ENCODE results near the gene AXIN1. TPM values are rescaled to one million over a fixed set of nuclear protein-coding genes. Genes with fewer than 3 reads are reported as not detected.

Gene AXIN1
- total and polyA plus RNA-seq, 9 of the 15 experiments (the other 6 are each of a cell fraction or from before 2014, with no cell fraction given), result 0.42 to 58.0 (median 25.9) TPM

- TF ChIP-seq ZNF407 (IDR thresholded peaks at IDR 0.05; ENCODE audit: low read depth), result no peak
- TF ChIP-seq POLR3A (IDR thresholded peaks at IDR 0.05; ENCODE audit: borderline replicate concordance, extremely low read depth, insufficient read depth, insufficient read length), result no peak
- TF ChIP-seq THRAP3 (IDR thresholded peaks at IDR 0.05; ENCODE audit: borderline replicate concordance), result no peak
These were observed 6.7 kb upstream of the AXIN1 start (continued) for GRCh38 chr16:359067-359763.

Measured in K562 (cell line).